KBM-7 (cell line): ENCODE results near the gene HSPBP1.

Experiments used
- DNase-seq: peaks from one replicate; pipeline ENCODE4 v3.0.0-alpha.2; 2015
- in situ Hi-C: fragments of 300-500 bp; cut with MboI; formaldehyde crosslinking; loops from 2 replicates; pipeline ENCODE4 v1.14.3; 2020; ENCODE audit warnings: low sequenced_read_pairs, low pct_unique_long_range_greater_than_20kb, mixed read lengths

Gene HSPBP1

DNA sequence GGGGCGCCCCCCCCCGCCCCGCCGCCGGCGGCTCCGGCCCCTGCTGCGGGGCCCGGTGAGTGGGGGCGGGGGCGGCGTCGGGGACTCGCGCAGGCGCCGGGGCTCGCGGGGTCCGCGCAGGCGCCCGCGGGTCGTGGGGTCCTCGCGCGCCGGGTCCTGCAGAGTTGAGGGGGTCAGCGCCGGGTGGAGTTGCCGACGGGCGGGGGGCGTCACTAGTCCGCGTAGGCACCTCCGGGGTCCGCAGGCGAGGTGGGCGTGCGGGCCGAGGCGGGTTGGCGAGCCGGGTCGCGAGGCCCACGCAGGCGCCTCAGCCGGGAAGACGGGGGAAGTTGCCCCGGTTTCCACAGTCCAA, 21.5 kb downstream of the HSPBP1 start:
- no peak for DNase-seq
- in situ Hi-C loops: no loop called here

GRCh38 chr19:55257461-55258420, 22.2 kb downstream of the HSPBP1 start:
- in situ Hi-C loops: no loop called here
- peak; percentile 64 for DNase-seq

DNA sequence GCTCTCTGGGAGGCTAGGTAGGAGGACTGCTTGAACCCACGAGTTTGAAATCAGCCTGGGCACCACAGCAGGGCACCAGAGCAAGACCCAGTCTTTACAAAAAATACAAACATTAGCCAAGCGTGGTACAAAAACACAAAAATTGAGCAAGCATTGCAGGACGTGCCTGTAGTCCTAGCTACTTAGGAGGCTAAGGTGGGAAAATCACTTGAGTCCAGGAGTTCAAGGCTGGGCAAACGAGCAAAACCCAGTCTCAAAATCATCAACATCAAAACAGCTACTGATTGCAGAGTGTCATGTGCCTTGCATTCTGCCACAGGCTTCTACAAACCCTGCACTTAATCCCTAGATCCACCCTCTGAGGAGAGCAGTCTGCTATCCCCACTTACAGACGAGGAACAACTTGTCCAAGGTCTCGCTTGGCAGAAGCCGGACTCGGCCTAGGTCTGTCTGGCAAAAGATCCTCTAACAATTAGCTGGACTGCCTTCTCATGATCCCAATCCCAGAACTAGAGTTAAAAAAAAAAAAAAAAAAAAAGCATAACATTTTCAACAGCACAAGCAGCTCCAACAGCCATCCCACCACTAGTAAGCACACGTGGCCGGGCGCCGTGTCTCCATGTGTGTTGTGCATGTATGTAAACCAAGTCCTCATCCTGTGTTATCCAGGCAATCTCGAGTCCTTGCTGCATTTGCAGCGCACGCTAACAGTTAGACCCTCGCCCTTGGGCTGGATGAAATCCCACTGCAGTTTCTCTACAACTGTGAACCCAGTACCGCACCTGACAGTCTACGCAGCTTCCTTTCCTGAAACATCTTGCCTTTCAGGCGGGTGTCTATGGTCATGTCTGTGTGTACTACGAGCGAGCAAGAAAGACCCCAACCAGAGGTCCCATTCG, 23.1 kb downstream of the HSPBP1 start:
- no peak for DNase-seq
- in situ Hi-C loops: no loop called here

GRCh38 chr19:55255618-55256423, 24.1 kb downstream of the HSPBP1 start:
- peak; percentile 77 for DNase-seq

GRCh38 chr19:55254625-55254977, 25.3 kb downstream of the HSPBP1 start:
- no peak for DNase-seq
- in situ Hi-C loops: no loop called here

More at GRCh38 chr19:55255618-55256423, 24.1 kb downstream of the HSPBP1 start:
- in situ Hi-C loops: no loop called here

GRCh38 chr19:55253842-55254624, 25.9 kb downstream of the HSPBP1 start:
- in situ Hi-C loops: no loop called here
- peak; percentile 98 for DNase-seq

DNA sequence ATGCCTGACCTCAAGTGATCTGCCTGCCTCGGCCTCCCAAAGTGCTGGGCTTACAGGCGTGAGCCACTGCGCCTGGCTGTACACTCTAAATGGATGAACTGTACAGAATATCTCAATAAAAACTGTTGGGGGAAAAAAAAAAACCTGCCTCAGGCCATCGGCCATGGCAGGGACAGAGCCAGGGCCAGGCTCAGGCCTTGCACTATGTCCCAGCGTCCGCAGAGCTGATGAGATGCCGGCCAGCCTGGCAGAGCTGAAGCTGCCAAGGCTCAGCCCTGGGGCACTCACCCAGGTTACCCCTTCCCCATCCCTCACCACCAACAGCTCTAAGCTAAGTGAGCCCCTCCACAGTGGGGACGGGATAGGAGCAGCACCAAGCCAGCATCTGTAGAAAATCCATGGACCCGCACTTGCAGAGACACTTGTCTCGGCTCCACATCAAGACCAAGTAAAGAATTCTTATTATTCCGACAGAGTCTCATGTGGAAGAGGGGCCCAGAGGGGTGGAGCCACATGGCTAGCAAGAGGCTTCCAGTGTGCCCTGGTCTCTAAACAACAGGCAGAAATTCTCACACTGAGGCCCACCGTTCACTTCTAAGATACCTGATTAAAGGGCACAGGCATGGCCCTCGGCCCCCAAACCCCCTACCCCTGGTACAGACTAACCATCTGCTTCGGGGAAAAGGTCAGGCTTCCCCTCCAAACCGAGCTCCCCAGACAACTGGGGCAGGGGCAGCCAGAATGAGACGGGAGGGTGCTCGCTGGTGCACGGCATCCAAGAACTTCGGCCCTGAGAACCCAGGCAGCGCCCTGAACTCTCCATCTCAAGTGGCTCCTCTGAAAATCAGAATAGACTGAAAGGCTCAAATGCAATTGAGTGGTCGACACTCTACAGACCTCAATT, 26.9 kb downstream of the HSPBP1 start:
- DNase-seq: no peak
- in situ Hi-C loops: no loop called here

- in situ Hi-C loops: no loop called here
- DNase-seq: peak; percentile 89
Observed at GRCh38 chr19:55251341-55252081, 28.4 kb downstream of the HSPBP1 start.

DNA sequence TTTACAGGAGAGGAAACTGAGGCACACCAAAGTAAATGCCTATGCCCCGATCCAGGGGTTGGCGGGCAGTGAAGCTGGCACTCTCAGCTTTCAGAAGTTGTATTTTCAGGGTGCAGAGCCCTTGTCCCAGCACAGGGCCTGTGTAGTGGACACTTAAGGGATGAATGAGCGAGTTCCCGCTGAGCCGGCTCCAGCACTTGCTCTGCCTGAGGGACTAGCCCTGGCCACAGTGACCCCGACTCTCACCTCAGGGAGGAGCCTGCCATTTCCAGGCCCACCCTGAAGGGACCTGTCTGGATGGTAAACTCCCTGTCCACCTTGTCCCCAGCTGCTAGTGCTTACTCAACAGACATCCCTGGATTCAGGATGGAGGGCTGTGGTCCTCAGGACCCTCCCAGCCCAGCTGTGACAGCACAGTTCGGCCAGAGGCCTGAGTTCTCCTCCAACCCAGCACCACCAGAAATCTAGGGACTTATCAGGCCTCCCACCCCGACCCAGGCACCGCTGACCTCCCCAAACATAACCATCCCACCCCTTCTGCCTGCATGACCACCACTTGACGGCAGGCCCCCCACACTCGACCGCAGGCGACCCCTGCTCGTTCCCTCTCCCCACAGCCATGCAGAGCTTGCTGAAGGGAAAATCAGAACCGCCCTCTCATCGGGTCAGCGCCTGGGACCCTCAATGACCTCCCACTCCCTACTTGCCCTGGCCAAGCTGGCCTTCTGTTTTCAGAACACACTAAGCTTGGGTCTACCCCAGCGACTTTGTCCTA, 29.5 kb downstream of the HSPBP1 start:
- no peak for DNase-seq
- in situ Hi-C loops: no loop called here

- no peak for DNase-seq
- in situ Hi-C loops: no loop called here
Observed at GRCh38 chr19:55249841-55250240, 30.1 kb downstream of the HSPBP1 start.

- in situ Hi-C loops: no loop called here
Observed at GRCh38 chr19:55248704-55249103, 31.2 kb downstream of the HSPBP1 start.

GRCh38 chr19:55248166-55248675, 31.7 kb downstream of the HSPBP1 start:
- in situ Hi-C loops: no loop called here
- DNase-seq: no peak

More at GRCh38 chr19:55248704-55249103, 31.2 kb downstream of the HSPBP1 start:
- no peak for DNase-seq

DNA sequence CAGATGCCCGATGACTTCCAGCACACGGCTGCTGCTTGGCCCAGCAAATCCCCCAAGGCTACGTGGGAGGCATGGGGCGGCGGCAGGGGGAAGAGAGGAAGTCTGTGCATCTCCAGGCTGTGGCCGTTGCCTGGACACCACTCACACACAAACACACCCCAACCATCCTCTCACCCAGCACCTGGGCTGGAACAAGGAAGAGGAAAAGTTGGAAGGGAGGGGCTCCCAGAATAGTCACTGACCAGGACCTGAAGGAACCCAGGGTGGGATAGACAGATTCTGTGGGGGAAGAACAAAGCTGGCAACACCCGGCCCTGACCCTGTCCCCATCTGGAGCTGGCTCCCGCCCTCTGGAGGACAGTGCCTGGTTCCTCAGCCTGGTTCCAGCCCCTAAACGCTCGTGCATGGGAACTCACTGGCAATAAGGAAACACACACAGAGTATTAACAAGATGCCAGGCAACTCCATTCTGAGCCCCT, 32.2 kb downstream of the HSPBP1 start:
- in situ Hi-C loops: no loop called here
- peak; percentile 90 for DNase-seq

DNA sequence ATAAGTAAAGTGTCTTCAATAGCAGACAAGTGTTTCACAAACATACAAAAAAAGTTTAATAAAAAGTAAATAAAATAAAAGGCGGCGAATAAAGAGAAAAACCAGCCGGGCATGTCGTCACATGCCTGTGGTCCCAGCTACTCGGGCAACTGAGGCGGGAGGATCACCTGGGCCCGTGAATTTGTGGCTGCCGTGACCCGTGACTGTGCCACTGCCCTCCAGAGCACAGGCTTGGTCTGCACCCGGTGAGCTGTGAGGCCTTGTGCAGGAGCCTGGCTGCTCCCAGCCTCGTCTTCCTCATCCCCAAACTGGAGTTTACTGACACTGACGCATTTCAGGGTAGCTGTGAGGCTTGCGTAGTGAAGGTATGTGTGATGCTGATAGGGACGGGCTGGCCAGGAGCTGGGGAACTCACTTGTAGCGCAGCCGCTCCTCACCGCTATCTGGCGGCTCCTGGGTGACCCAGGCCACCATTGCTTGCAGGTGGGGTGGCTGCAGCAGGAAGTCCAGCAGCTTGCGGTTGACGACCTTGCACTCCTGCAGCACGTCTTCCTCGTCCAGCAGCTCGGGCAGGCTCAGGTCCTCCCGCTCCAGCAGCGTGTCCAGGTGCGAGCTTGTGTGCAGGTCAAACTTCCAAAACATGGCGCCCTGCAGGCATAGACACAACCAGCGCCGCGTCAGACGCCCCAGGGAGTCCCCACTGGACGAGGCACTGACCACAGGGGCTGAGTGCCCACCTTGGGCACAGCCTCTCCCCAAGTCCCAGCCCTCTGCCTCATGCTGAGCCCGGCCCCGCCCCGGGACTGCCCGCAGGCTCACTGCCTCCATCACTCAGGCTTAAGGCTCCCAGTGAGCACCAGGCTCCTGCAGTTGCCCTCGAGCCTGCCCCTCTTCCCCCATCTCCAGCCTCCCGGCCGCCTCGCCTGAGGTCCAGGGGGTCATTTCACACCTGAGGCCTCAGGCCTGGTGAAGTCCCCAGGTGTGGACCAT, 33.2 kb downstream of the HSPBP1 start:
- in situ Hi-C loops: no loop called here
- no peak for DNase-seq
